HG02588 (cell line): ENCODE data around the gene HACD2.

Source experiments
- ATAC-seq: cut with Tn5 transposase; IDR thresholded peaks from one replicate; pipeline ENCODE4 v1.9.1; 2021; ENCODE audit warnings: mild to moderate bottlenecking, moderate library complexity; ENCODE audit not compliant: unreplicated experiment

HACD2 gene

DNA sequence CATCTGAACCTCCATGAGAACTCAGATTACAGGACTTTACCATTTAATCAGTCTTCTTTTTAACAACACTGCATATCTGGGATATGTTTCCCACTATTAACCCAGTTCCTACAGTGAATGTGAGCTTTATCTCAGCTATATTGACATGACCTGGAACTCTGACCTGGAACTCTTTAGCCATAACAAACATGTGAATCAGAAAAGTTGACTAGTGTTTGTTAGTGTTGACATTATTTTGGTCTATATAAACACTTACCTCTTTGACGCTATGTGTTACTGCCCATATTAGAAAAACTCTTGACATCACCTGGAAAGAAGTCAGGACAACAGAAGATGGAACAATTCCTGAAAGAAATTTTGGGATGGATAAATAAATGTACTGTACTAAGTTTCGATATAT is 56.7 kb downstream of the HACD2 start:
- ATAC-seq = no peak

DNA sequence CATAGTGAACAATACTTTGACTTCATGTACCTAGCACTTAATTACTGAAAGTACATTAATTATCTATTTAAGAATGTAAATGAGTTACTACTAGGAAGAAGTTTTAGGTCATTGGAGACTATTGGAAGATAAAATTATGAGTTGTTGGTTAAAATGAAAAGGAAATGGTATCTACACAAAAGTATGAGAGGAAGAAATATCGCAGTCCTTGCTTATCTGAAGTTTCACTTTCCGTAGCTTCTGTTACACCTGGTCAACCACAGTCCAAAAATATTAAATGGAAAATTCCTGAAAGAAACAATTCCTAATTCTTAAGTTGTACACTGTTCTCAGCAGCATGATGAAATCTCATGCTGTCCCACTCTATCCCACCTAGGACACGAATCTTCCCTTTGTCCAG is 57.8 kb downstream of the HACD2 start:
- ATAC-seq = no peak

DNA sequence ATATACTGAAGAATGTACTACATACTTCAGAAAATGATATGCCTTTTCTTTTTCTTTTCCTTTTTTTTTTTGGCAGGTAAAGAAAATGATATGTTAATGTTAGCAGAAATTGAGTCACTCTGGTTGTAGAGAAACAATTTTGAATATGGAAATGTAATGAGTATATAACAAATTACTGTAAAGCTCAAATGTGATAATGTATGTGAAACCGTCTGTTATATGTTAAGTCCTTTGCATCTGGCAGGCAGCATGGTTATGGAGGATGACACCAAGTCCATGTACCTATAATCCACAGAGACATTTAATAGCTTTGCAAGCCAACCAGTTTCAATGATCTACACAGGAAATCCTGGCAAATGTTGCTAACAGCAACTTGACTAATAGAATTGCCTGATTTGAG is 58.4 kb downstream of the HACD2 start:
- ATAC-seq = no peak

DNA sequence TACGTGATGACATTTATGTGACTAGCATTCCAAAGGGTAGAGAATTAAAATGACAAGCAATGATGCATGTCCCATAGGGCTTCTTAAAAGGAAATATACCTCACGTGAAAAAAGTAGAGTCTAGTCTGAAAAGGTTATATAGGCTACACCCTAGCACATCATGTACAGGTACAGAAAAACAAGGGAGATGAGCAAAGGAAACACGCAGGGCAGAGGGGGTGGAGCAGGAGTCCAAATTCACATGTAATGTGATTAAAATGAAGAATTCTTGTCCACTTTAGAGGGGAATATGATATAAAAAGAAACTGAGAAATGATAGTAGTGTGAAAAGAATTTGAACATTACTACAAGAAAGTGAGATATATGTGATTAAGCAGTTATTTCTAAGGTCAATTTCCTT is 59.4 kb downstream of the HACD2 start:
- ATAC-seq = no peak

DNA sequence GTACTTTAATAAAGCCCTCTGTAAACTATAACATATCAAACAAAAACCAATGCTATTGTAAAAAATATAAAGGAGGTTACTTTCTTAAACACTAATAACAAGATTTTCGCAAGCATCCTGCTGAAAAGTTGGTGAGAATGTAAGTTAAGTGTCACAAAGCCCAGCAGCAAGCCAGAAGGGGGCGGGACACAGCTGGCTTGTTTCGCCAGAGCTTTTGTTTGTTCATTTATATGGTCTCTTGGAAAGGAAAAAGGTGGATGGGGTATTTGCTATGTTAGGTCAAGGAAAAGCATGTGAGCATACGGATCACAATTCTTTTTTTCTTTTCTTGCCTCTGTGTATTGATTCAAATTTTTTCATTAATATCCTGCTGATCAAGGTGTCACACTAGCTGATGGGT is 59.9 kb downstream of the HACD2 start:
- no peak for ATAC-seq

DNA sequence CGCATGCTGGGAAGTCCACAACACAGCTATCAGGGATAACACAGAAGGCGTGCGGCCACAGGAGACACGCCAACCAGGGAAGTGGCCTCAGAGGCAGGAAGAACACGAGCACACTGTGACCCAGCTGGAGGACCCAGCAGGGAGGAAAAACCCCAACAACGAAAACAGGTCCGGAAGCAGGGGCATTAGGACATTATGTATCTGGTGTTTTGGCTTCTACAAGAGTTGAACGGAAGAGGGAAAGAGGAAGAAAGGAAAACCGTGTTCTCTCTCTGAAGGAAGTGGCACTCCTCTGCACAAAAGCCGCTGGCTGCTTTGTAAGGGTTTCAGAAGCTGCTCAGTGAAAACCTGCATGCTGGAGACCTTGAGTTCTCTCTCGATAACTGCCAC is 61.8 kb downstream of the HACD2 start:
- no peak for ATAC-seq

DNA sequence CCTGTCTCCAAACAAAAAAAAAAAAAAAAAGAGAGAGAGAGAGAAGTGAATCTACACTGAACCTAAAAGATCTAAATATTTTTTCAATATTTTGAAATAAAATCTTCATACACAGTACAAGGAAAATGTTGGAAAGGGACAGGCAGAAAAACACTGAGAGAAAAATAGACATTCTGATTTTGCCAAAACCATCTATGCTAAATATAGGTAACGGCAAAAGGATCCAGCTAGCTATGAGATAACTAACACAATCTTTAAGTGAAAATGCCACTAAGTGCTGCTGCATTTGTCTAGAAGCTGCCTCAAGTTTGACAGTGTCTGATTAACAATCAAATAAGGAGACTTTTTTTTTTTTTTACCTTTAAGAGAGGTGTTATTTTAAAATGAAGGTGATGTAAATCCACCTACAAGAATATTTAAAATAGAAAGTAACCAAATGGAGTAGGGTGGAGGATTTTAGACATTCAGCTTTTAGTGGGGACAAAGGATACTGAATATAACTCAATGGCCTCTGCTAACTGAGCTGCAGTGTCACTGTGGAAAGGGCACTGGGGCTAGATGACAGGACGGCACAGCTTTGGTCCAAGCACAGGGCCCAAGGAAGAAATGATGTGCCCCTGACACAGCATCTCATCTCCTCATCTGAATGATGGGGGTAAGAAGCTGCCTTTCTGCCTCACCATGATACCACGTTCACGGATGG is 62.4 kb downstream of the HACD2 start:
- ATAC-seq = no peak

DNA sequence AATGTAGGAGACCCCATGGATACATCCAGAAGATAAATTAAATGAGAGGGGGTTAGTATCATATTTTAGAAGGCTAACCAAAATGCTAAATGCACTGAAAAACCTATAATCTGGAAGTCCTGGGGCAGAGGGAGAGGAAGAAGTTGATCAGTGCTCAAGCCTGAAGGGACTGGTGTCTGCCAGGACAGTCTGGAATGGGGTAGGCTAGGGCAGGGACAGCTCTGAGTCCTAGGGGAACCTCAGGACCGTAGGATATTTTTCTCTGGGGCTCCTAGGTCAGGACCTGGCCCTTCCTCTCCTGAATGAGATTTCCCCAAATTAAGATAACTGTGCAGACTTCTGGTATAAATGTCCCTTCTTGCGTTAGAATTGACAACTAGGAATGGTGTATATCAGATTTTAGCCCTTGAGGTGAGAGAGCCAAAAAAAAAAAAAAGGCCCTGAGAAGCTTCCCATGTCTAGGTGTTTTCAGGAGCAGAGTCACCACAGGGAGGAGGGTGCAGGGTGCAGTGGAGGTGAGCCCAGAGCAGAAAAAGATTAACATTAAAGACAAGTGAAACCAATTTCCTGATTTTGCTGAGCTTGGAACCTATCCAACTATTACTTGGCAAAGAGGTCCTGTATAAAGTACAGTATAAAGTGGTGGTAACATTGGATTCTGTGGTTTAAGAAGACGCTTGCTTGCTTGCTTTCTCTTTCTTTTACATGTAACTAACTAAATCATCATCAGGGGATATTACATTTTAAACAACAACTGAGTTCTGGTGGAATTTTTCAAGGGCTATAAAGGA is 63.5 kb downstream of the HACD2 start:
- ATAC-seq = no peak

DNA sequence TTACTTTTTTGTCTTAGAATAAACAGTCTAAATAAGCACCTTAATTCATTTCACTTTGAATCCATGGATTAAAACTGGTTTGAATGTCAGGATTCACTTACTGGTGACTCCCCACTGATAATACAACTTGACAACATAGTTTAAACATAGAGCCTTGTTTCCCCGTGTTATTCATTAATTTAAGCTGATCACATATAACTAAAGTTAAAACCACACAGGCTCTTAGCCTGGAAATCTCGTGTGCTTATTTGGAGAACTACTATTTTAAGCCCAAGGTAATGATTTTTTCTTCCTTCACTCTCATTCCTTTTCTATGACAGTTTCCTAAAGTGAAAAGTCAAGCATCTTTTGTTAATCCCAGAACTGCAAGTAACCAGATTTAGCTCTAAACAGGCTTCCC is 64.2 kb downstream of the HACD2 start:
- no peak for ATAC-seq

DNA sequence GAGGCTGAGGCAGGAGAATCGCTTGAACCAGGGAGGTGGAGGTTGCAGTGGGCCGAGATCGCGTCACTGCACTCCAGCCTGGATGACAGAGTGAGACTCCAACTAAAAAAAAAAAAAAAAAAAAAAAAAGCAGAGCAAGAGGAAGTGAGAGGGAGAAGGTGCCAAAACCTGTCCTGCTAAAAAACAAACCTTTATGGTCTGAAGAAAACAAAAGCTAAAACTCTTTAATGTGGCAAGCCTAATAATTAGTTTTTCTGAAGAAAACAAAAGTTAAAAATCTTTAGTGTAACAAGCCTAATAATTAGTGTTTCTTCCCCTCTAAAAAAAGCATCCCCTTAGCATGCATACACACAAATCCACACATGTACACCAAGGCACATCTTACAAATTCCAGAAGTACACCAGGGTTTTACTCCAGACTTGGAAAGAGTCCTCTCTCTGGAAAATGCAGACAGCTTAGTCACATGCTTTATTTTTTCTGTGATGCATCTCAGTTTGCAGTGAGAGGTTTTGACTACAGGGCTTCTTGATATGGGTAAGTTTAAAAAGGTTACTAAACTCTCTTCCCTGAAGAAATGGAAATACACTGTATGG is 65.9 kb downstream of the HACD2 start:
- ATAC-seq = no peak

DNA sequence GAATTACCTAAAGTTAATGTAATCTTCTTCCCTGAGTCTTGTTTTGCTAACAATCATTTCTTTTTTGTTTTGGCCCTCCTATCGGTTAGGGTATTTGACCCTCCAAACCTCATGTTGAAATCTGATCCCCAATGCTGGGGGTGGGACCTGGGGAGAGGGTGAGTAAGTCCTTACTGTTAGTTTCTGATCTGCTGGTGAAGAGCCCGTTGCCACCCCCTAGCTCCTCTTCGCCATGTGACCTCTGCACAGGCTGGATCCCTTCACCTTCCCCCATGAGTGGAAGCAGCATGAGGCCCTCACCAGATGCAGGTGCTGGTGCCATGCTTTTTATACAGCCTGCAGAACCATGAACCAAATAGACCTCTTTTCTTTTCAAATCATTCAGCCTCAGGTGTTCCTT is 73.1 kb downstream of the HACD2 start:
- ATAC-seq = no peak

DNA sequence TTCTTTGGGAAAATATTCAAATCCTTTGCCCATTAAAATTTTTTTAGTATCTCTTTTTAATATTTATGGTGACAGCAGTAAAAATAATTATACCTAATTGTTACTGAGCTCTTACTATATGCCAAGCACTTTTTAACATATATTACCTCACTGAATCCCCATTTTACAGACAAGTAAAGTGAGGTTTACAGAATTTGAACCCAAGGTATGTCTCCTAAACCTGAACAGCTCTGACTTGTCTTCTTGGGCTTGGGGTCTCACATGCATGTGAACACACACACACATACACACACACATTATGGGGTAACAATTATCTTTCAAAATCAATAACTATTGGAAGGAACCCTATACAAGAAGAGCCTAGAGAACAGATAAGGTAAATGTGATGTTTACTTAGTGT is 73.8 kb downstream of the HACD2 start:
- no peak for ATAC-seq

DNA sequence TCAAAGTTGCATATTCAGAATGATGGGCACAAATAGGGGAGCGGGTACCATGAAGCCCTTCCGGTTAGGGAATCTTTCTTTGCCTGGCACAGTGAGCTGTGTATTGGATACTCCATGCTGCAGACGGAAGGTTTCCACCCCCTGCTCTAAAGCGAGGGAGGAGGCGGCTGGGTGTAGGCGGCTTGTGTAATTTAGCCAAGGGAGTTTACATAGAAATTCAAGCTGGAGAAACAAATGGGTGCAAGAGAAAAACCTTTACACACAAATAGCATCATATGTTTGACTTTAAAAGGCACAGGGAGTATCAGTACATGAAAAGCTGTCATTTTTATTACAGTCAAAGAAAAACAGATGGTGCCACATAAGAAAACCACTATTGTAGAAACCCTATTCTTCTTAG is 76.7 kb downstream of the HACD2 start:
- ATAC-seq = no peak

DNA sequence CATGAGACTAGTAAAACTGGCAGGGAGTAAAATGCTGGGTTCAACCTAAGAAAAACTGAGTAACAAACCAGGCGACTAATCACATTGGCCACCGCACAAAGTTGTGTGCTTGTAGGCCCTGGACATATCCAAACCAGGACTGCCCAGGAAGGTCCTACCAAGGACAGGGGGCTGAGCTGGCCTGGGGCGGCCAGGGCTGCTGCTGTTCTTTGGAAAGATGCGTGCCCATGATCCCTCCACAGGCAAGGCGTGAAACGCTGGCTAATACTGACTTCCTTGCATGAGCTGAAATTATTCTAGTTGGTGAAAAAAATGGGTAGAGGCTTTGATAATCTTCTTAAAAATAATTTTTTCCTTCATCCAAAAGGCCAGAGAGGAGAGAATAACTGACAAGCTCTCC is 79.0 kb downstream of the HACD2 start:
- ATAC-seq = no peak

DNA sequence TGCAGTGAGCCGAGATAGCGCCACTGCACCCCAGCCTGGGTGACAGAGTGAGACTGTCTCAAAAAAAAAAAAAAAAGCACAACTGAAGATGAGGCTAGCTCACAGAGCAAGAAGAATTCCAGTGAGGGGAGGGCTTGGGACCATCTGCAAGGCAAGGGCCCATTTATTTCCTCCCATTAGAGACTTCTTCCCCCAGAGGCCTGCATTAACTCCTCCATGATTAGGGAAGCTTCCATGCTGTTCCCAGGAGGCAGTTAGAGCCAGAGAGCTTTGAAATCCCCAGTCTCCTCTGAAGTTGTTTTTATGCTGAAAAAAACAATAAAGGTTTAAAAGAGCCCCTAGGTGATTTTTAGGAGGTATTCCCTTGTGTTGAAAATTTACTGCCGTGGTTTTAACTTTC is 81.7 kb downstream of the HACD2 start:
- no peak for ATAC-seq

DNA sequence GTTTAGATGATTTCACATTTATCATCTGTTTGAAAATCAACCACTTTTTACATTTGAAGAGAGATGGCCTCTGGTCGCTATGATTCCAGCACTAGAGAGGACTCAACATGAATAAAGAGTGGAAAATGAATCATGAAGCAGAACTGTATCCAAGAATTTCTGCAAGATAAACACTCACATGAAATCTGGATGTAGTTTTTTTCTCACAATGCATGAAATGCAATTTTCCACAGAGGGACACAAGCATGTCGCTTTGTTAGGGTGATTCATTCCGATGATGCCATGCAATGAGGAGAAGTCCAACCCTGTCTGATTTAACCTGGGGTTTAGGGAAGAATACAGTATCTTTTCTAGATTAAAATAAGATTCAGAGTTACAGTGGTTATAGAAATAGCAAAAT is 85.5 kb downstream of the HACD2 start:
- no peak for ATAC-seq

DNA sequence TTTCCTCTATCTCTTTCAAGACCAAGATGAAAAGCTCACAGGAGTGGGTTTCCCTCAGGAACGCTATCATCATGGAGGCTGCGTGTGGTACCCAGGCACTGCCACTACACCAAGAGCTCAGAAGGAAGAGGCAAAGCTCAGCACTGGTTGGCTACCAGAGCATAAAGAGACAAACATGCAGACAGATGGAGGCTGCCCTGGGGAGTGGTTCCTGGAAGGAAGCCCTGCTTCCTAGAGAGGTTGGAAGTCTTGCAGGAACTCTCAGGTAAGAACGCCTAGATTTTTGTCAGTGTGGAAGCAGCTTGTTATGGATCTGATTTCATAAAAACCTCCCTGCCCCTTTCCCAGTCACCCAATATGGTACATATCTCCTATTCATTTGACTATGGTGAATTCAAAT is 86.1 kb downstream of the HACD2 start:
- ATAC-seq = no peak

DNA sequence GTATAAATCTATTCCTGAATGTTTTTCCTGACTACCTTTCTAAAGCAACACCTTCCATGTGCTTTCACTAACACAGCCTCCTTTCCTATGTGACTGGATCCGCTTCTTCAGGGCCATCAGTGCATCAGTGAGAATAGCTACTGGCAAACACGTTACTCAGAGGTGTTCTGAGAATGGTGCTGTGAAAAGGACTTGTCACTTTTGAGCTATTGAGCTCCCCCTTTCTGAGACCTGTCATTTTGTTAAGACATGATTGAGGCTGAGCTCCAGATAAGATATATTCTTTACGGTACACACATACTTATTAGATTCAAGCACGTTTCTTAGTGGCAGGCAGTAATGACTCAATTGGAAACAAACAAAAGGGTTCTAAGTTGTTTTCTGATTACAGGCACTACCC is 90.9 kb downstream of the HACD2 start:
- ATAC-seq = no peak

DNA sequence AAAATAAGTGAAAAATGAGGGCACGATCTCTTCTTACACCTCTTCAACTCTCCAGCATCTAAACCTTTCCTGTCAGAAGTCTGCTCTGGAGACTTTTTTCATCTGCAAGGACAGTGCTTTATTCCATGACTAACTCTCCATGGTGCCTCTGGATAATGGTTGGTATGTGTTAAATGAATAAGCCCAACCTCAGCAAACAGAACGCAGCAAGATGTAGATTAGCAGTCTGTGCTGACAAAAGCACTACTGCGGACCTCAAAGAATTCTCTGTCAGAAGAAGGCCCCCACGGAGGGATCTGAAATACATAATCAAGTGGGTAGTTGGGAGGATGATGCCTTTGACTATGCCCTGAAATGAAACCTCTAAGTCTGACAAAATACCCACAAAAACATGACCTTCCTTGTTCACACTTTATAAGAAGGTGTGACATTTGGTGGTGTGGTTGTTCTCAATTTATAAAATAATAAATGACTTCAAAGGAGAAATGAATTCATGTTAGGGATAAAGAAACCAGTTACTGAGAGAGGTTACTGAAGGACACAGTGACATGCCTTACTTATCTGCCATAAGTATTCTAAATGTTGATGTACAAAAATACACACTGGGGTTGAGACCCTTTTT is 92.8 kb downstream of the HACD2 start:
- ATAC-seq = no peak

DNA sequence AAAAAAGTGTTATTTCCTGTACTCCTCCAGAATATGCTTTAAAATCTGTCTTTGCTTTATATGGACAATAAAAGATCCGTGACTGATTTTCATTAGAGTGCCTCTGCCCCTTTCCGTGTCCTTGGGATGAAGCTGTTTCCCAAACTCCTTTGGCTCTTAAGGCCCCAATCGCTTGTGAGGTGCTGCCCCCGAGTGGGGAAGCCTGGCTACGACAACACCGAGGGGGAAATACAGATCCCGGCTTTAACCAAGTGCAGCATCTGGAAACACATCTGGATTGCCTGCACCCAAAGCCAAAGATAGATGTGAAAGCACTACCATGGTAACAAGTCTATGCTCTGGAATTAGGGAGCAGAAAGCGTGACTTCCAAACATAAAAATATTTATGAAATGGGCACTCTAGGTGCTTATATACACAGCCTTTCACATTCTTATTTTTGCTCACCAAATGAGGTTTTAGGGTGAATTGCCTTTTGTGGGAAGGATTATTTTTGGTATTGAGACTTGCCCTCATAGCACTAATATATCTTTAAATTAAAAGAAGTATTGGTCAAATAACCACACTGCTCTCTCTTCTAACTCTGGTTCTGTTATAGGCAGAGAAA is 95.4 kb downstream of the HACD2 start:
- no peak for ATAC-seq

DNA sequence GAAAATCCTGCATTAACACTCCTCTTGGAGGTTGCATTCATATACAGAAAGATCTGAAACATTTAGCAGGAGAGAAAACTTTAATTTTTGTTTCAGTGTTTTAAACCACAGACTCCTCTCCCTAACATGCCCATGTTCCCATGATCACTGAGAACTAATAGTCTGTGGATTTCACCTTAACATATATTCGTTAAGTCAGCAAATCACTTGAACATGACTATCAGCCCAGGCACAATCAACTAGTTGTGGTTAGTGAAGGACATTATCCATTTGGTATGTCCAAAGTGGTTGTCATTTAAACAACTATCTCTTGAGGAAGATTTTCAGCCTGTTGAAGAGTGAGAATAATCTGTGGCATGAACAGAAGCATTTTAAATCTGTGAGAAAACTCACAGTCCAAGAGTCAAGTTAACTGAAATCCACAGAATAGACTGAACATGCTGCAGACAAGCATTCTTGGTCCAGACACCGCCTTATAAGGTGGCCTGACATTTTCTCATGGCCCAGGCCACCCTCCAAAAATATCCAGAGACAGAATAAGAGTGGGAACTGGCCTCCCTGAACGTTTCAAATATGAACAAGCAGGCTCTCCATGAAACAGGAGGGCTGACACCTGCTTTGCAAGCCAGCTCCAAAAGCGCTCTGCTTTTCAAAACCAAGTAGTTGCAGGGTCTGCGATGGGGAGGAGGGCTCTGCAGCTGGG is 96.1 kb downstream of the HACD2 start:
- no peak for ATAC-seq
